HepG2 (cell line): ENCODE data around the gene CABLES1. TPM values are rescaled to one million over a fixed set of nuclear protein-coding genes. Genes with fewer than 3 reads are reported as not detected.

Experiments used
- ATF2 ChIP-seq: sonication (generic); formaldehyde crosslinking; IDR thresholded peaks from 2 replicates; pipeline ENCODE4 v1.4.0; 2020; ENCODE audit warnings: missing genetic modification reagents
- CBX5 ChIP-seq: sonication (generic); formaldehyde crosslinking; IDR thresholded peaks from 2 replicates; pipeline ENCODE4 v1.4.0; 2020; ENCODE audit warnings: missing genetic modification reagents, borderline replicate concordance
- GMEB1 ChIP-seq: sonication (generic); formaldehyde crosslinking; IDR thresholded peaks from 2 replicates; pipeline ENCODE4 v1.5.1; 2020; ENCODE audit warnings: missing genetic modification reagents, mild to moderate bottlenecking, borderline replicate concordance
- JUN ChIP-seq: sonication (generic); formaldehyde crosslinking; IDR thresholded peaks from 2 replicates; pipeline ENCODE4 v1.4.0; 2020; ENCODE audit warnings: mild to moderate bottlenecking, missing genetic modification reagents
- JUNB ChIP-seq: sonication (generic); formaldehyde crosslinking; IDR thresholded peaks from 2 replicates; pipeline ENCODE4 v1.8.0; 2022; ENCODE audit warnings: missing genetic modification reagents, mild to moderate bottlenecking, borderline replicate concordance
- KAT8 ChIP-seq: IDR thresholded peaks from 2 replicates; pipeline ENCODE4 v1.6.1; 2016; ENCODE audit warnings: missing genetic modification reagents, missing compliant biosample characterization
- MEIS2 ChIP-seq: sonication (generic); formaldehyde crosslinking; IDR thresholded peaks from 2 replicates; pipeline ENCODE4 v1.9.0; 2021; ENCODE audit warnings: mild to moderate bottlenecking, missing genetic modification reagents
- MTA1 ChIP-seq: sonication (generic); formaldehyde crosslinking; IDR thresholded peaks from 2 replicates; pipeline ENCODE4 v1.4.0; 2020; ENCODE audit warnings: missing genetic modification reagents, mild to moderate bottlenecking, borderline replicate concordance
- NFIC ChIP-seq: IDR thresholded peaks from 2 replicates; pipeline ENCODE4 v1.6.1; 2012; ENCODE audit warnings: mild to moderate bottlenecking, low read length, inconsistent platforms
- SRY ChIP-seq: sonication (generic); formaldehyde crosslinking; IDR thresholded peaks from 2 replicates; pipeline ENCODE4 v1.8.0; 2022; ENCODE audit warnings: mild to moderate bottlenecking, missing genetic modification reagents
- TBX3 ChIP-seq: fragments of 450-650 bp; IDR thresholded peaks from 2 replicates; pipeline ENCODE4 v1.6.1; 2017; ENCODE audit warnings: antibody characterized with exemption, mild to moderate bottlenecking, inconsistent platforms, borderline replicate concordance
- TEAD3 ChIP-seq: optimal IDR thresholded peaks from 2 replicates; pipeline ENCODE3; 2016; ENCODE audit warnings: borderline replicate concordance
- THAP11 ChIP-seq: IDR thresholded peaks from 2 replicates; pipeline ENCODE4 v1.6.1; 2016; ENCODE audit warnings: missing biosample characterization, missing genetic modification reagents
- YEATS2 ChIP-seq: sonication (generic); formaldehyde crosslinking; IDR thresholded peaks from 2 replicates; pipeline ENCODE4 v1.4.0; 2020; ENCODE audit warnings: missing genetic modification reagents, borderline replicate concordance
- ZNF138 ChIP-seq: sonication (generic); formaldehyde crosslinking; IDR thresholded peaks from 2 replicates; pipeline ENCODE4 v1.5.0; 2020; ENCODE audit warnings: mild to moderate bottlenecking, low read depth, missing genetic modification reagents
- polyA plus RNA-seq, 8 experiments: library from polyadenylated mRNA; depleted of rRNA in 3 of 8; stranded (reverse) in 7 of 8; unstranded in 1 of 8; fragments of >200 nt; fragmentation: Illumina TruSeq in 4 of 8; extraction: Trizol in 4 of 8; gene quantifications; 2 replicates each; pipeline versions ENCODE4 v1.2.1 to v1.2.3, GENCODE V29; 2011 to 2016; ENCODE audit warnings: low read depth in 4 of 8, missing spikeins in 1 of 8, mixed read lengths in 1 of 8; ENCODE audit not compliant: insufficient read depth in 1 of 8
- total RNA-seq, 5 experiments: library from RNA; depleted of rRNA; stranded (reverse); fragments of >200 nt; fragmentation: Illumina TruSeq; extraction: Trizol; gene quantifications; 2 replicates each; pipeline ENCODE4 v1.2.3, GENCODE V29; 2016; ENCODE audit warnings: low read depth in 1 of 5
- TF ChIP-seq, protein P1 (sequence below): sonication (generic); formaldehyde crosslinking; IDR thresholded peaks from 2 replicates; pipeline ENCODE4 v1.4.0; 2020; ENCODE audit warnings: missing genetic modification reagents

CABLES1 gene
- total and polyA plus RNA-seq, 2 of the 13 experiments (the other 11 are each of a cell fraction or from before 2014, with no cell fraction given): 14.7 to 25.8 TPM

DNA sequence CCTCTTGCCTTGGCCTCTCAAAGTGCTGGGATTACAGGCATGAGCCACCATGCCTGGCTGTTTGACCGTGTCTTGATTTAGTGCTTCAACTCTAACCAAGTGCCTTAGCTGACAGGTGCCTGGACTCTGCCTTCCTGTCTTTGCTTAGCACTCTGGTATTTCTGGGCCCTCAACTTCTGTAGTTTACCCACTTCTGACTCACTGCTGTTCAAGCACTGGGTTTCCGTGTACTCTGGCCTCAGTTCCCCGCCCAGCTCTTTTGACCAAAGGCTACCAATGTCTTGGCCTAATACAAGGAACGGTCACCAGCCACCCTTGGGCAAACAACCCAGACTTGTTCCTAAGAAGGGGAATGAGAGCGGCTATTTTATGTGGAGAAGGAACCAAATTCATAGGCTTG, 35.7 kb upstream of the CABLES1 start (continued):
- TF ChIP-seq, protein P1, sequence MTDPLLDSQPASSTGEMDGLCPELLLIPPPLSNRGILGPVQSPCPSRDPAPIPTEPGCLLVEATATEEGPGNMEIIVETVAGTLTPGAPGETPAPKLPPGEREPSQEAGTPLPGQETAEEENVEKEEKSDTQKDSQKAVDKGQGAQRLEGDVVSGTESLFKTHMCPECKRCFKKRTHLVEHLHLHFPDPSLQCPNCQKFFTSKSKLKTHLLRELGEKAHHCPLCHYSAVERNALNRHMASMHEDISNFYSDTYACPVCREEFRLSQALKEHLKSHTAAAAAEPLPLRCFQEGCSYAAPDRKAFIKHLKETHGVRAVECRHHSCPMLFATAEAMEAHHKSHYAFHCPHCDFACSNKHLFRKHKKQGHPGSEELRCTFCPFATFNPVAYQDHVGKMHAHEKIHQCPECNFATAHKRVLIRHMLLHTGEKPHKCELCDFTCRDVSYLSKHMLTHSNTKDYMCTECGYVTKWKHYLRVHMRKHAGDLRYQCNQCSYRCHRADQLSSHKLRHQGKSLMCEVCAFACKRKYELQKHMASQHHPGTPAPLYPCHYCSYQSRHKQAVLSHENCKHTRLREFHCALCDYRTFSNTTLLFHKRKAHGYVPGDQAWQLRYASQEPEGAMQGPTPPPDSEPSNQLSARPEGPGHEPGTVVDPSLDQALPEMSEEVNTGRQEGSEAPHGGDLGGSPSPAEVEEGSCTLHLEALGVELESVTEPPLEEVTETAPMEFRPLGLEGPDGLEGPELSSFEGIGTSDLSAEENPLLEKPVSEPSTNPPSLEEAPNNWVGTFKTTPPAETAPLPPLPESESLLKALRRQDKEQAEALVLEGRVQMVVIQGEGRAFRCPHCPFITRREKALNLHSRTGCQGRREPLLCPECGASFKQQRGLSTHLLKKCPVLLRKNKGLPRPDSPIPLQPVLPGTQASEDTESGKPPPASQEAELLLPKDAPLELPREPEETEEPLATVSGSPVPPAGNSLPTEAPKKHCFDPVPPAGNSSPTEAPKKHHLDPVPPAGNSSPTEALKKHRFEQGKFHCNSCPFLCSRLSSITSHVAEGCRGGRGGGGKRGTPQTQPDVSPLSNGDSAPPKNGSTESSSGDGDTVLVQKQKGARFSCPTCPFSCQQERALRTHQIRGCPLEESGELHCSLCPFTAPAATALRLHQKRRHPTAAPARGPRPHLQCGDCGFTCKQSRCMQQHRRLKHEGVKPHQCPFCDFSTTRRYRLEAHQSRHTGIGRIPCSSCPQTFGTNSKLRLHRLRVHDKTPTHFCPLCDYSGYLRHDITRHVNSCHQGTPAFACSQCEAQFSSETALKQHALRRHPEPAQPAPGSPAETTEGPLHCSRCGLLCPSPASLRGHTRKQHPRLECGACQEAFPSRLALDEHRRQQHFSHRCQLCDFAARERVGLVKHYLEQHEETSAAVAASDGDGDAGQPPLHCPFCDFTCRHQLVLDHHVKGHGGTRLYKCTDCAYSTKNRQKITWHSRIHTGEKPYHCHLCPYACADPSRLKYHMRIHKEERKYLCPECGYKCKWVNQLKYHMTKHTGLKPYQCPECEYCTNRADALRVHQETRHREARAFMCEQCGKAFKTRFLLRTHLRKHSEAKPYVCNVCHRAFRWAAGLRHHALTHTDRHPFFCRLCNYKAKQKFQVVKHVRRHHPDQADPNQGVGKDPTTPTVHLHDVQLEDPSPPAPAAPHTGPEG: no peak
- TF ChIP-seq ATF2 (CRISPR knock-in tag) (no peak), THAP11 (CRISPR knock-in tag) (no peak), ZNF138 (CRISPR knock-in tag) (no peak), JUNB (CRISPR knock-in tag) (peak; percentile 94), MTA1 (peak; percentile 46; the same call in 1 of the 2 replicates), KAT8 (CRISPR knock-in tag) (peak; percentile 28; the same call in 1 of the 2 replicates), JUN (CRISPR knock-in tag) (peak; percentile 81; the same call in 1 of the 2 replicates), TBX3 (peak; percentile 31; the same call in 1 of the 2 replicates), TEAD3 (peak; percentile 87), GMEB1 (CRISPR knock-in tag) (peak; percentile 21; the same call in 1 of the 2 replicates), NFIC (peak; percentile 71; the same call in 1 of the 2 replicates), CBX5 (CRISPR knock-in tag) (peak; percentile 50; the same call in 1 of the 2 replicates), SRY (CRISPR knock-in tag) (peak; percentile 31; the same call in 1 of the 2 replicates), MEIS2 (CRISPR knock-in tag) (peak; percentile 64; the same call in 1 of the 2 replicates), YEATS2 (CRISPR knock-in tag) (peak; percentile 24; the same call in 1 of the 2 replicates)
